ENCODE results near the gene DENND1C. TPM values are rescaled to one million over a fixed set of nuclear protein-coding genes. Genes with fewer than 3 reads are reported as not detected.

The DENND1C gene
- total RNA-seq, 5 donors from 2014 or later (not counting 1 experiment from before 2014, with no cell fraction given), result 107 to 140 (median 114) TPM

GRCh38 chr19:6443986-6444385 lies 37.6 kb downstream of the DENND1C start:
- Mint-ChIP-seq H3K4me3 (no peak overlapping the region), H3K9me3 (no peaks in the 10 kb centered on the region), H3K36me3 (peaks cover 13% of the 10 kb centered on the region), H3K4me1 (no peaks in the 10 kb centered on the region), H3K27me3 (no peaks in the 10 kb centered on the region), H3K27ac (no peak overlapping the region)
- CTCF ChIA-PET, result no interaction called here
- POLR2A ChIA-PET, result no interaction called here
- 92% methylated on average over 8 of the region's 13 CpGs for WGBS (ENCODE audit: insufficient coverage)
- no peak for DNase-seq
- Histone ChIP-seq H3K4me1 (ENCODE audit: control insufficient read depth in 1 of 2, extremely low read depth in 1 of 2, insufficient read depth in 2 of 2, low read length in 2 of 2) (no peaks in the 10 kb centered on the region), H3K4me3 (ENCODE audit: control insufficient read depth in 1 of 2, extremely low read depth in 1 of 2, low read length in 1 of 2) (no peak overlapping the region), H3K27ac (ENCODE audit: low read length) (no peak overlapping the region), H3K36me3 (ENCODE audit: control insufficient read depth in 2 of 2, extremely low read depth in 1 of 2, insufficient read depth in 1 of 2, low read length in 1 of 2) (no peaks in the 10 kb centered on the region), H3K9me3 (no peaks in the 10 kb centered on the region), H3K27me3 (replicated peaks in 1 of 2; ENCODE audit: control insufficient read depth in 2 of 2, extremely low read depth in 1 of 2, insufficient read depth in 2 of 2, low read length in 1 of 2) (peaks cover 0 to 1% of the 10 kb centered on the region in 2 experiments)
- ATAC-seq (replicated peaks in 1 of 4), result no peak

- Mint-ChIP-seq H3K4me3 (no peak overlapping the region), H3K27me3 (no peaks in the 10 kb centered on the region), H3K9me3 (no peaks in the 10 kb centered on the region), H3K36me3 (peaks cover 13% of the 10 kb centered on the region), H3K4me1 (no peaks in the 10 kb centered on the region), H3K27ac (no peak overlapping the region)
- 97% methylated on average over 5 of the region's 13 CpGs for WGBS (ENCODE audit: insufficient coverage)
- Histone ChIP-seq H3K36me3 (ENCODE audit: control insufficient read depth in 2 of 2, extremely low read depth in 1 of 2, insufficient read depth in 1 of 2, low read length in 1 of 2) (no peaks in the 10 kb centered on the region), H3K27ac (ENCODE audit: low read length) (no peak overlapping the region), H3K9me3 (no peaks in the 10 kb centered on the region), H3K27me3 (replicated peaks in 1 of 2; ENCODE audit: control insufficient read depth in 2 of 2, extremely low read depth in 1 of 2, insufficient read depth in 2 of 2, low read length in 1 of 2) (peaks cover 0 to 2% of the 10 kb centered on the region in 2 experiments), H3K4me3 (ENCODE audit: control insufficient read depth in 1 of 2, extremely low read depth in 1 of 2, low read length in 1 of 2) (no peak overlapping the region), H3K4me1 (ENCODE audit: control insufficient read depth in 1 of 2, extremely low read depth in 1 of 2, insufficient read depth in 2 of 2, low read length in 2 of 2) (no peaks in the 10 kb centered on the region)
- ATAC-seq (replicated peaks in 1 of 4), result no peak
- POLR2A ChIA-PET, result no interaction called here
- CTCF ChIA-PET, result no interaction called here
- DNase-seq, result no peak
Observed at GRCh38 chr19:6442087-6442688, 39.4 kb downstream of the DENND1C start.

- no peaks in the 10 kb centered on the region for H3K27me3 Mint-ChIP-seq
- CTCF ChIA-PET, result no interaction called here
- ATAC-seq (replicated peaks in 1 of 4) (no peak), DNase-seq (no peak)
- peaks cover 6% of the 10 kb centered on the region for H3K36me3 Mint-ChIP-seq
- 78% methylated on average over 2 of the region's 3 CpGs for WGBS (ENCODE audit: insufficient coverage)
- Histone ChIP-seq H3K27ac (ENCODE audit: low read length) (no peak overlapping the region), H3K9me3 (no peaks in the 10 kb centered on the region), H3K4me3 (ENCODE audit: control insufficient read depth in 1 of 2, extremely low read depth in 1 of 2, low read length in 1 of 2) (no peak overlapping the region), H3K36me3 (ENCODE audit: control insufficient read depth in 2 of 2, extremely low read depth in 1 of 2, insufficient read depth in 1 of 2, low read length in 1 of 2) (no peaks in the 10 kb centered on the region), H3K4me1 (ENCODE audit: control insufficient read depth in 1 of 2, extremely low read depth in 1 of 2, insufficient read depth in 2 of 2, low read length in 2 of 2) (no peaks in the 10 kb centered on the region), H3K27me3 (replicated peaks in 1 of 2; ENCODE audit: control insufficient read depth in 2 of 2, extremely low read depth in 1 of 2, insufficient read depth in 2 of 2, low read length in 1 of 2) (peaks cover 0 to 2% of the 10 kb centered on the region in 2 experiments)
- H3K9me3 Mint-ChIP-seq, result no peaks in the 10 kb centered on the region
- peak overlapping the region in 1 of 2 donors; percentile 34 for H3K27ac Mint-ChIP-seq
- POLR2A ChIA-PET, result no interaction called here
- no peak overlapping the region for H3K4me3 Mint-ChIP-seq
- H3K4me1 Mint-ChIP-seq, result no peaks in the 10 kb centered on the region
Observed at GRCh38 chr19:6440905-6441304, 40.7 kb downstream of the DENND1C start.

GRCh38 chr19:6439743-6440142 lies 41.8 kb downstream of the DENND1C start:
- Mint-ChIP-seq H3K4me1 (no peaks in the 10 kb centered on the region), H3K27ac (no peak overlapping the region), H3K4me3 (no peak overlapping the region), H3K36me3 (no peaks in the 10 kb centered on the region), H3K27me3 (no peaks in the 10 kb centered on the region), H3K9me3 (no peaks in the 10 kb centered on the region)
- no peak overlapping the region for H3K27ac ChIP-seq (ENCODE audit: low read length)
- CTCF ChIA-PET, result no interaction called here
- no peaks in the 10 kb centered on the region for H3K9me3 ChIP-seq
- POLR2A ChIA-PET, result no interaction called here
- peaks cover 0 to 2% of the 10 kb centered on the region in 2 experiments for H3K27me3 ChIP-seq (replicated peaks in 1 of 2; ENCODE audit: control insufficient read depth in 2 of 2, extremely low read depth in 1 of 2, insufficient read depth in 2 of 2, low read length in 1 of 2)
- no CpG with 5 or more reads among the region's 4 CpGs for WGBS (ENCODE audit: insufficient coverage)
- no peaks in the 10 kb centered on the region for H3K36me3 ChIP-seq (ENCODE audit: control insufficient read depth in 2 of 2, extremely low read depth in 1 of 2, insufficient read depth in 1 of 2, low read length in 1 of 2)
- no peaks in the 10 kb centered on the region for H3K4me1 ChIP-seq (ENCODE audit: control insufficient read depth in 1 of 2, extremely low read depth in 1 of 2, insufficient read depth in 2 of 2, low read length in 2 of 2)
- no peak overlapping the region for H3K4me3 ChIP-seq (ENCODE audit: control insufficient read depth in 1 of 2, extremely low read depth in 1 of 2, low read length in 1 of 2)
- DNase-seq, result no peak
- ATAC-seq (replicated peaks in 1 of 4), result no peak

GRCh38 chr19:6433663-6434062 lies 47.9 kb downstream of the DENND1C start, which contains the start of gene SLC25A41:
TSS of gene SLC25A41 (minus strand) at chr19:6433763. CDS start at chr19:6433693, 70 bp downstream.
- Histone ChIP-seq H3K36me3 (ENCODE audit: control insufficient read depth in 2 of 2, extremely low read depth in 1 of 2, insufficient read depth in 1 of 2, low read length in 1 of 2) (no peaks in the 10 kb centered on the region), H3K9me3 (no peaks in the 10 kb centered on the region), H3K4me3 (ENCODE audit: control insufficient read depth in 1 of 2, extremely low read depth in 1 of 2, low read length in 1 of 2) (no peak within 1 kb of the TSS), H3K4me1 (ENCODE audit: control insufficient read depth in 1 of 2, extremely low read depth in 1 of 2, insufficient read depth in 2 of 2, low read length in 2 of 2) (peaks cover 0 to 7% of the 10 kb centered on the region in 2 experiments), H3K27ac (ENCODE audit: low read length) (no peak within 1 kb of the TSS), H3K27me3 (replicated peaks in 1 of 2; ENCODE audit: control insufficient read depth in 2 of 2, extremely low read depth in 1 of 2, insufficient read depth in 2 of 2, low read length in 1 of 2) (peaks cover 0 to 6% of the 10 kb centered on the region in 2 experiments)
- Mint-ChIP-seq H3K4me1 (peaks cover 0 to 7% (median 2%) of the 10 kb centered on the region in 3 donors), H3K27me3 (no peaks in the 10 kb centered on the region), H3K27ac (no peak within 1 kb of the TSS), H3K4me3 (no peak within 1 kb of the TSS), H3K9me3 (no peaks in the 10 kb centered on the region), H3K36me3 (no peaks in the 10 kb centered on the region)
- 89% methylated on average over 6 of the region's 10 CpGs for WGBS (ENCODE audit: insufficient coverage)
- POLR2A ChIA-PET, result no interaction called here
- no peak for ATAC-seq (replicated peaks in 1 of 4)
- DNase-seq, result no peak
- CTCF ChIA-PET, result no interaction called here

GRCh38 chr19:6433165-6433564 lies 48.4 kb downstream of the DENND1C start:
- H3K27me3 Mint-ChIP-seq, result no peaks in the 10 kb centered on the region
- H3K27ac ChIP-seq (ENCODE audit: low read length), result no peak overlapping the region
- H3K36me3 Mint-ChIP-seq, result no peaks in the 10 kb centered on the region
- peaks cover 0 to 6% of the 10 kb centered on the region in 2 experiments for H3K27me3 ChIP-seq (replicated peaks in 1 of 2; ENCODE audit: control insufficient read depth in 2 of 2, extremely low read depth in 1 of 2, insufficient read depth in 2 of 2, low read length in 1 of 2)
- ChIA-PET POLR2A (no interaction called here), CTCF (no interaction called here)
- no peaks in the 10 kb centered on the region for H3K36me3 ChIP-seq (ENCODE audit: control insufficient read depth in 2 of 2, extremely low read depth in 1 of 2, insufficient read depth in 1 of 2, low read length in 1 of 2)
- H3K4me1 Mint-ChIP-seq, result peaks cover 0 to 7% (median 2%) of the 10 kb centered on the region in 3 donors
- WGBS (ENCODE audit: insufficient coverage), result 96% methylated on average over 4 of the region's 11 CpGs
- peaks cover 0 to 7% of the 10 kb centered on the region in 2 experiments for H3K4me1 ChIP-seq (ENCODE audit: control insufficient read depth in 1 of 2, extremely low read depth in 1 of 2, insufficient read depth in 2 of 2, low read length in 2 of 2)
- no peak overlapping the region for H3K27ac Mint-ChIP-seq
- ATAC-seq (replicated peaks in 1 of 4) (no peak), DNase-seq (no peak)
- no peaks in the 10 kb centered on the region for H3K9me3 Mint-ChIP-seq
- H3K4me3 ChIP-seq (ENCODE audit: control insufficient read depth in 1 of 2, extremely low read depth in 1 of 2, low read length in 1 of 2), result no peak overlapping the region
- H3K9me3 ChIP-seq, result no peaks in the 10 kb centered on the region
- no peak overlapping the region for H3K4me3 Mint-ChIP-seq
